CD4-positive, alpha-beta T cell treated with Interleukin-2 at 100 ng/mL for 4 hours (primary cell): ENCODE data around the gene C19orf25.
"Not testable (repeated sequence)": the region's sequence is repeated elsewhere in the genome, so short reads cannot be mapped to it uniquely, and the experiment has no call there.

Experiments used
- DNase-seq: peaks from one replicate; pipeline ENCODE4 v3.0.0-alpha.2; 2020; ENCODE audit warnings: low spot score

The C19orf25 gene

DNA sequence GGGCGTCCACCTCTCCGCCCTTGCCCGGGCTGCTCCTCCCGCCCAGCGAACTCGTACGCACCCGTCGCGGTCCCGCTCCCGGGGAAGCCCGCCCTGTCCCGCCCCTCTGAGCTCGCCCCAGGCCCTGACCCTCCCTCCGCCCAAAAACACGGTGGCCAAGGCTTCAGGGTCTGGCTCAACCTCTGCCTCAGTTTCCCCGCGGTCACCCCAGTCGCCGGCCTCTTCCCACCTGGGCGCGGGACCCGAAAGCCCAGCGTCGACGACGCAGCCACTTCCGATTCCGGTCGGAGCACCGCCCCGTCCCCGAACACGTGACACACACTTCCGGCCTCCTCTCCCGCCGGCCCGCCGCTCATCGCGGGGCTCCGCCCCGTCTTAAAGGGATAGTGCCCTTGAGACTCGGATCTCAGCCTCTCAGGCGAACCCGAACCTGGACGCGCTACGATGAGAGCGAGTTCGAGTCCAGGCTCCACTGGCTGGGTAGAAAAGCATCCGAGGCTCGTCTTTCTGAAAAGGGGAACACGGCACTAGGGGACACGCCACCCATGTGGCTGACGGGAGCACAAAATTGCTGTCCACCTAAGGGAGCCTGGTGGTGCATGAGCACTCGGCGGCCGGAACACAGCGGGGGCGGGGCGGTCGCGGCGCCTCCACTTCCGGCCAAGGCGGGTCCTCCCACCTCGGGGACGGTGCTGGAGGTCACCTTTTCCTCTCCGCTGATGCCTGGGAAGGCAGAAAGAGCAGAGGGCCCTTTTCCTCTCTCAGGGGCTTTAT is at the start of gene C19orf25:
TSS of gene C19orf25 (minus strand) at position 282 of the 774 bp plus-strand sequence. CDS start 312 bp downstream, outside the sequence.
- DNase-seq = peak; percentile 93

DNA sequence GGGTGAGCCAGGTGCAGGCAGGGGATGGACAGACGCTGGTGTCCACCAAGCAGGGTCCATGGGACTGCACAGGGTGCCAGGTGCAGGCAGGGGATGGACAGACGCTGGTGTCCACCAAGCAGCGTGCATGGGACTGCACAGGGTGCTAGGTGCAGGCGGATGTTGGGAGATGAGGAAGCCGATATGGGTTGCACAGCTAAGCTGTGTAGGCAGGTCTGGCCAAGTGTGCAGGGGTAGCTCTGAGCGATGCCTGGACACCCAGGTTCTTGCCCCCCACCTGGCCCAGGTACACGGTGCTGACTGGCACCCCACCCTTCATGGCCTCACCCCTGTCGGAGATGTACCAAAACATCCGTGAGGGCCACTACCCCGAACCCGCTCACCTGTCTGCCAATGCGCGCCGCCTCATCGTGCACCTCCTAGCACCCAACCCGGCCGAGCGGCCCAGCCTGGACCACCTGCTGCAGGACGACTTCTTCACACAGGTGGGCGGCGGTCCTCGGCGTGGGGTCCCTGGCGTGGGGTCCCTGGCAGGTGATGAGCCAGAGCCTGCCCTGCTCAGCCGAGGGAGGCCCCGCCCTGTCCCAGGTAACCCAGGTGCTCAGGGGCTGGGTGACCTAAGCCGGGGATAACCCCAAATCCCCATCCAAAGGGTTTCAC is 48.8 kb upstream of the C19orf25 start:
- no peak for DNase-seq

DNA sequence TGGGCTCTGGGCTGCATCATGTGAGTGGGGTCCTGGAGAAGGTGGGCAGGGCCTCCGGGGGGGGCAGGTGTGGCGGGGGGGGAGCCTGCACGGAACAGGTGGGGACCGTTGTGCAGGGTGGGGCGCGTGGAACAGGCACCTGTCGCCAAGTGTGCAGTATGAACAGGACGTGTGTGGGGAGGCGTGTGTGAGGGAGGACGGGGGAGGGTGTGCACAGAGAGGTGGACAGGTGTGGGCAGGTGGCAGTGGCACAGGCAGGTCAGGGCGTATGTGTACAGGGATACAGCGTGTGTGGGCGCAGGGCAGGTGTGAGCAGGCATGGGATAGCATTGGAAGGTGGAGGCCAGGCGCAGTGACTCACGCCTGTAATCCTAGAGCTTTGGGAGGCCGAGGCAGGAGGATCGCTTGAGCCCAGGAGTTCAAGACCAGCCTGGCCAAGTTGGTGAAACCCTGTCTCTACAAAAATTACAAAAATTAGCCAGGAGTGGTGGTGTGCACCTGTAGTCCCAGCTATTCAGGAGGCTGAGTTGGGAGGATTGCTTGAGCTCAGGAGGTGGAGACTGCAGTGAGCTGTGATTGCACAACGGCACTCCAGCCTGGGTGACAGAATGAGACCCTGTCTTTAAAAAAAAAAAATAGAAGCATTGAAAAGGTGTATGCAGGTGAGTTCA is 48.1 kb upstream of the C19orf25 start:
- no peak for DNase-seq

DNA sequence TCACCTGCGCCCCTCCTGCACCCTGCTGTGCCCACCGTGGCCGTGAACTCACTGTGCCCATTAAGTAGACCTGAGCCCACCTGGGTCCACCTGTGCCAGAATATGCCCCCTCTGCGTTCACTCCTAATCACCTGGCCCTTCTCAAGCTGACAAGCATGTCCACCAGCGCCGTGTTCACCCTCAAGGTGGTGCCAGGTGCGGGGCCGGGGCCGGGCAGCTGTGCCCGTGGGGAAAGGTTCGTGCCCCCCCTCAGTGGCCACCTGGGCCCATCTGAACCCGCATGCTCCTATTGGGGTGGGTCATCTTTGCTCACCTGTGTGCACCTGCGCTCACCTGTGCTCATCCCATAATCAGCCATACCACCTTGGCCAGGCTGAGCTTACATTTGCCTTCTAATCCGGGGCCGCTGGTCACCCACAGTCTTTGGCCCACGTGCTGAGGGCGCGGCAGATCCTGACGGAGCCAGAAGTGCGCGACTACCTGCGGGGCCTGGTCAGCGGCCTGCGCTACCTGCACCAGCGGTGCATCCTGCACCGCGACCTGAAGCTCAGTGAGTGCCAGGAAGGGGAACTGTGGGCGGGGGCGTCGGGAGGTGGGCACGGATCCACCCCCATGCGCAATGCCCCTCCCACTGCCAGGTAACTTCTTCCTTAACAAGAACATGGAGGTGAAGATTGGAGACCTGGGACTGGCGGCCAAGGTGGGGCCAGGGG is 47.2 kb upstream of the C19orf25 start:
- no peak for DNase-seq

DNA sequence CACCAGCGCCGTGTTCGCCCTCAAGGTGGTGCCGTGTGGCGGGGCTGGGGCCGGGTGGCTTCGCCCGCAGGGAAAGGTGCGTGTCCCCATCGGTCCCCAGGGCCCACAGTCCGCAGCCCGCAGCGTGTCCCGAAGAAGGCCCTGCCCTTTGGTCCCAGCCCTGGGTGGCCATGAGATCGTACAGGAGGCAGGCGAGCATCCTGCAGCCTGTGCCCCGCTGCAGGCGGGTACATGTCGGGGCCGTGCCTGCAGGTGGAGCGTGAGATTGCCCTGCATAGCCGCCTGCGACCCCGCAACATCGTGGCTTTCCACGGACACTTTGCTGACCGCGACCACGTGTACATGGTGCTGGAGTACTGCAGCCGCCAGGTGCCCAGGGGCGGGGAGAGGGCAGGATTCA is 46.3 kb upstream of the C19orf25 start:
- DNase-seq = no peak

DNA sequence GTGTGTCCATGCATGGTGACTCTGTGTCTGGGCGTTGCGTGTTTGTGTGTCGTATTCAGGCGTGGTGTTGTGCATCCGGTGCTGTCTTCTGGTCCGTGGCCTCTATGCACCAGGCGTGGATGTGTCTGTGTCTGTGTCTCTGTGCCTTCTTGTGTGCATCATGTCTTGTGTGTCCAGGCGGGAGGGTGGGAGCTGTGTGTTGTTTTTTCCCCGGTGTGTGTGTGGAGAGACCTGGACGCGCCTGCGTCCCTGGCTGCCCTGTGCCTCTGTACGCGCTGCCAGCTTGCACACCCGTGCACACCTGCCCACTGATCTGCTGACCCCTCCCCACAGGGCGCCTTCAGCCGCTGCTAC is 45.9 kb upstream of the C19orf25 start:
- DNase-seq = no peak

DNA sequence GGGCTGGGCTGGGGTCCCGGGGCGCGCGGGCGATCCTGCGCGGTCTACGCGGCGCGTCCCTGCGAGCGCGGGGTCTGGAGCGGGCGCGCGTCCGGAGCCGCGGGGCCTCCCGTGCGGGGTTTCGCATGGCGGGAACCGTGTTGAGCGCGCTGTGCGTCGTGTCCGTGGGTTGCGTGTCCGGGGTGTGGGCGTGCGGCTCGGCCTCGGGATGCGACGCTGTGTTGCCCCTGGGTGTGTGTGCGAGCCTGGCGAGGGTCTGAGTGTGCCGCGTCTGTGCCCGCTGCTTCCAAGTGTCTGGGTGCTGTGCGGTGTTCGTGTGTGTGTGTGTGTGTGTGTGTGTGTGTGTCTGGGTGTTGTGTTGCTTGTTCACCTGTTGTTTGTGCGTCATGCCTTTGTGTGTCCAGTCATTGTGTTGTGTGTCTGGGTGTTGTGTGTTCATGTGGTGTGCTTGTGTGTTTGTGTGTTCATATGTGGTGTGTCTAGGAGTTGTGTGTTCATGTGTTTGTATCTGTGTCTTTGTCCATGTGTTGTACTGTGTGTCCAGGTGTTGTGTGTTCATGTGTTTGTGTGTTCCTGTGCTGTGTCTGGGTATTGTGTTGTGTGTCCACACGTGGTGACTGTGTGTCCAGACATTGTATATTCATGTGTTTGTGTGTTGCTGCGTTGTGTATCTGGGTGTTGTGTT is 45.4 kb upstream of the C19orf25 start:
- no peak for DNase-seq

DNA sequence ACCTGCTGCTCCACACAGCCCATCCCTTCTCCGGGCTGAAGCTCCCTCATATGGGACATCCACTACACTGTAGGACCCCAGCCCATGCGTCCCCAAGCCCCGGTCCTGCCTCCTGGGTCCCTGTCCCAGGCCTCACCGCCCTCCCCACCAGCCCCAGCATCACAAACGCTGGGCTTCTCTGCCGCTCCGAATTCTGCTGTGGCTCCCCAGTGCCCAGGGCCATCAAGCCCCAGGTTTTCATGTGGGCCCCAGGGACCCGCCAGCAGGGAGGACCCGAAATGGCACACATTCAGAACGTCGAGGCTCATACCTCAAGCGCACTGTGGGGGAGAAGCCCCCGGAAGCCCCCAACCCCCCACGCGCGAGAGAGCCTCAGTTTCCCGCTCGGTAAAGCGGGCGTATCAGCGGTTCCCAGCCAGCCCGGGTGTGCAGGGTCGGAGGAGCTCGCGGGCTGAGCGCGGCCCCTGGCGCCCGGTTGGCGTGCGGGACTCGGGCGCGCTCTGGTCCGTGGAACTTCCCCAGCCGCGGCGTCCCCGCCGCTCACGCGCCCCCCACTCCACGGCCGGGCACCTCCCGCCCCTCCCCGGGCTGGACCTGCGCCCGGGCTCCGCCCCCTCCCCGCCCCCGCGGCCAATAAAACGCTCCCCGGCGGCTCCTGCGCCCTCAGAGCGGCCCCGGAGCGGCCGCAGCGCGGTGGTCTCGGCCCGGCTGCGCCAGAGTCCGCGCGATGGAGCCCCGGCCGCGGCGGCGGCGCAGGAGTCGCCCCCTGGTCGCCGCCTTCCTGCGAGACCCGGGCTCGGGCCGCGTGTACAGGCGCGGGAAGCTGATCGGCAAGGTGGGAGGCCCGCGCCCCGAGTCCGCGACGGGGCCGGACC is 44.6 kb upstream of the C19orf25 start, which contains the start of gene PLK5:
TSS of gene PLK5 (plus strand) at position 666 of the 875 bp plus-strand sequence. CDS start 2,920 bp downstream, outside the sequence.
- DNase-seq = no peak

DNA sequence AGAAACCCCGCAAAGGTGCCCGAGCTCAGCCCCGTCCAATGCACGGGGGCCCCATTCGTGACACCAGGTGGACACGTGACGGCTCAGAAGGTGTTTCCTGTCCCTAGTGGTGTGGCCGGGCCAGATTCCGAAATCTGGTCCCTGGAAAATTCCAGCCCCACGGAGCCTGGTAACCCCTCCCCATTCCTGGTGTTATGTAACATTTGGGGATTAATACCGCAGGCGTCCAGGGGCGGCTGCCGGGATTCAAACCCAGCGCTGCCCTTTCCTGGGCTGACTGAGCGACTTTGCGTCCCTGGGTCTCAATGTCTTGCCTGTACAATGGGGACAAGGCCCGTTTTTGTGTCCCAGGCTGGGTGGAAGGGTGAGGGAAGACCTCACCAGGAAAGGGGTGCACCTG is 43.8 kb upstream of the C19orf25 start:
- DNase-seq = no peak

DNA sequence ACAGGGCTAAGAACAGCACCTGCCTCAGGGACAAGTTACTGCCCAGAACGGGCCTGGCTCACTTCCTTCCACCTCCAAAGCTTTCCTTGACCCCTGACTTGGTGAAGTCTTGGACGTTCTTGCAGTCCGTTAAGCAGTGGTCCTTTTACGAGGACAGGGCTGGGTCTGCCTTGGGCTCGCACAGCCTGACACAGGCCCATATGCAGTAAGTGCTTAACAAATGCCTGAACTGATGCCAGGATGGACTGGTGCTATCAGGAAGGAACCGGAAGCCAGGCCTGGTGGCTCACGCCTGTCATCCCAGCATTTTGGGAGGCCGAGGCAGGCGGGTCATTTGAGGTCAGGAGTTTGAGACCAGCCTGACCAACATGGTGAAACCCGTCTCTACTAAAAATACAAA is 43.0 kb upstream of the C19orf25 start:
- no peak for DNase-seq

DNA sequence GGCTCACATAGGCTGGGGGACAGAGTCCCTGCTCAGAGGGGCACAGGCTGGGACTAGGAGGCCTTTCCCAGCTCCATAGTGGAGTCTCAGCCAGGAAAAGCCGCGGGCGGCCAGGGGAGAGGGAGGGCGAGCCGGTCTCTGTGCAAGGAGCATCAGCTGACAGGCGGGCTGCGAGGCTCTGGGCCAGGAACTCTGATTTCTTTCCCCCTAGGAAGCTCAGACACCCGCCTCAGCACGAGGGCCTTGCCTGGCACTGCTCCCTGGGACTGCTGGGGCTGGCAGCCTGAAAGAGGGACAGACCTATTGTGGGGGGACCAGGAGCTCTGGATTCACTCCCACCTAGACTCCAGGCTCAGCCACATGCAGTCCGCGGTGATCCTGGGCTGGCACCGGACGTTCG is 42.6 kb upstream of the C19orf25 start:
- DNase-seq = no peak

DNA sequence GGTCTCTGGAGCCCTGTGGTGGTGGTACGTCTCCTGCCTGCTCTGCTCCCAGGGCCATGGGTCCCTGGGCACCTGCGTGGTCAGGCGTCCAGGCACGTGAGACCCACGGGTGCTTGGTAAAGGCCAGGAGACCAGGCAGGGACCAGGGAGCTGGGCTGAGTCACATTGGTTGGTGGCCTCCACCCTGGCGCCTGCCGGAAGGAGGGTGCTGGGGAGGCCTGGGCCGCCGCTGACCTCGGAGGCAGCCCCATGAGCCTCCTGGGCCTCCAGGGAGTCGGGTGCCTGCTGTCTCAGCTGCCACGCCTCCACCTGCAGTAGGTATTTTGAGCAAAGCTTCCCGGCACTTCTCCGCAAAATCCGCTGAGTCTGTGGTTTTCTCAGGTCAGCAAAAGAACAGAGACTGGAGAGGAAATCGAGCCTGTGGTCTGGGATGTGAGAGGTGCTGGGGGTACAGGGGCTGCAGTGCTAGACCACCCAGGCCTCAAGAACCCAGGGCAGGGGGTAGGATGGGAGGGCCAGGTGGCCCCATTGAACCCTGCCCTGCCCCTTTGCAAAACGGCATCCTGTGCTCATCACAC is 41.3 kb upstream of the C19orf25 start:
- no peak for DNase-seq

DNA sequence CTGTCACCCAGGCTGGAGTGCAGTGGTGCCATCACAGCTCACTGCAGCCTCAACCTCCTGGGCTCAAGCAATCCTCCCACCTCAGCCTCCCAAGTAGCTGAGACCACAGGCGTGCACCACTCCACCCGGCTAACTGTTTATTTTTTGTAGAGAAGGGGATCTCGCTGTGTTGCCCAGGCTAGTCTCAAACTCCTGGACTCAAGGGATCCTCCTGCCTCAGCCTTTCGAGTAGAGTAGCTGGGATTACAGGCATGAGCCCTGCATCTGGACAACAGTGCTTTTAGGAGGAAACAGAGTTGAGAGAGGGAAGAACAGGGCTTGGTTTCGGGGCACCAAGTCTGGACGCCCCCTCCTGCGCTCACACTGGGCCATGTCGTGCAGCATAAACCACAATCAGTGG is 40.8 kb upstream of the C19orf25 start:
- DNase-seq = not testable (repeated sequence)

DNA sequence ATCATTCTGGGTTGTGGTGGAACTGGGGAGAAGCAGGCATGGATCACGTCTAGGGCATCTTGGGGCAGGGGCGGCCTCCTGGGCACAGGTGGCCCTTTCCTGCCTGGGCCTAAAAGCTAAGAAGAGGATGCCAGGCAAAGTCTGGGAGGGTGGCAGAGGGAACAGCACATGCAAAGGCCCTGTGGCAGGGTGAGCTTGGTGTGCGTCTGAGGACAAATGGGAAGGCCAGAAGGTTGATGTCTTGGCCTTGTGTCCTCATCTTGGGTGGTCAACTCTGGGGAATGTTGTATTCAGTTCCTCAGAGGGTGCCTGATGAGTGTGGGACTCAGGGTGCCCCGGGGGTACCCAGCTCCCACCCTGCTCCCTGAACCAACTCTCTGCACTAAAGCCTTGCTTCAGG is 39.5 kb upstream of the C19orf25 start:
- no peak for DNase-seq

DNA sequence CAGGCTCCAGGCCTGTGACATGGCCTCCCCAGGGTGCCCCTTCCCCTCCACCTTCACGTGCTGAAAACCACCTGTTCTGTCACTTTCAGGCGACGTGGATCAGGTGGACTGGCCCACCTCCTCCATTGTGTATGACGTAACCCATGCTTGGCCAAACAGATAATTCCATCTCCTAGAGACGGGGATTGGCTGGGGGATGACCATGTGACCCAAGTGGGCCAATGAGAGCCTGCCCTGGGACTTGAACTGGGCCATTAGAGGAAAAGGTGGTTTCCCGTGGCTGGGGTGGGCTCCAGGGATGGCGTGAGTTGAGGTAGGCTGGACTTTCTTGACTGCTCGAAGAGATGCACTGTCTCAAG is 37.4 kb upstream of the C19orf25 start:
- DNase-seq = no peak

DNA sequence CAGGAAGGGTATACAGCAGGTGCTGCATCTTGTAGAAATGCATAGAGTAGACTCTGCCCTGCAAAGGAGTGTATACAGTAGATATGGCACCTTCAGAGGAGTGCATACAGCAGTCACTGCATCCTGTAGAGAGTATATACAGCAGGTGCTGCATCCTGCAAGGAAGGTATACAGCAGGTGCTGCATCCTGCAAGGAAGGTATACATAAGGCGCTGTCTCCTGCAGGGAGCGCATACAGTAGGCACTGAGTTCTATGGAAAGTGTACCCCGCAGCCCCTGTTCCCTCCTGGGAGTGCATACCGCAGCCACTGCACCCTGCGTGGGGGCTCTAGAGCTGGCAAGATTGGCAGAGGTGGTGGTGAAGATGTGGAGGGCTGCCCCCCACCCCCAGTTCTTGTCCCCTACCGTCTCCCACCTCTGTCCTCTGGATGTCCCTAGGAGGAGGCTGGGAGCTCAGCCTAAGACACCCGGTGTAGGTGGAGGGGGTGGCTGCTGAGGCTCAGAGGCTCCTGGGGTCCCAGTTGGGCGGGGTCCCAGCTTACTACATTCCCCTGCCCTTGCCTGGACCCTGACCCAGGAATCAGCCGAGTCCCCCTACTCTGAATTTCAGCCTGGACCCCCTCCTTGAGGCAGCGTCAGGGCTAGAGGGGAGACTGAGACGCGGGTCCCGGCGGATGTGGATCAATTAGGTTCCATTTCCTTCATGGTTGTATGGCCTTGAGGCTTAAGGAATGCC is 36.1 kb upstream of the C19orf25 start:
- no peak for DNase-seq

DNA sequence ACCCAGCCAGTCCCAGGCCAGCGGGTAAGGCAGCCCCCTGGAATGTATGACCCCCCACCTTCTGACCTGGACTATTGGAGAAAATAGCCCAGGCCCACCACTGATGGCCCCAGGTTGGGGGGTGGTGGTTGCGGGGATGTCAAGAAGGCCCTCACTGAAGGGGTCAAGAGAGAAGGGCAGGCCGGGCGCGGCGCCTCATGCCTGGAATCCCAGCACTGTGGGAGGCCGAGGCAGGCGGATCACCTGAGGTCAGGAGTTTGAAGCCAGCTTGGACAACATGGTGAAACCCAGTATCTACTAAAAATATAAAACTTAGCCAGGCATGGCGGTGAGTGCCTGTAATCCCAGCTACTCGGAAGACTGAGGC is 35.3 kb upstream of the C19orf25 start:
- DNase-seq = no peak

DNA sequence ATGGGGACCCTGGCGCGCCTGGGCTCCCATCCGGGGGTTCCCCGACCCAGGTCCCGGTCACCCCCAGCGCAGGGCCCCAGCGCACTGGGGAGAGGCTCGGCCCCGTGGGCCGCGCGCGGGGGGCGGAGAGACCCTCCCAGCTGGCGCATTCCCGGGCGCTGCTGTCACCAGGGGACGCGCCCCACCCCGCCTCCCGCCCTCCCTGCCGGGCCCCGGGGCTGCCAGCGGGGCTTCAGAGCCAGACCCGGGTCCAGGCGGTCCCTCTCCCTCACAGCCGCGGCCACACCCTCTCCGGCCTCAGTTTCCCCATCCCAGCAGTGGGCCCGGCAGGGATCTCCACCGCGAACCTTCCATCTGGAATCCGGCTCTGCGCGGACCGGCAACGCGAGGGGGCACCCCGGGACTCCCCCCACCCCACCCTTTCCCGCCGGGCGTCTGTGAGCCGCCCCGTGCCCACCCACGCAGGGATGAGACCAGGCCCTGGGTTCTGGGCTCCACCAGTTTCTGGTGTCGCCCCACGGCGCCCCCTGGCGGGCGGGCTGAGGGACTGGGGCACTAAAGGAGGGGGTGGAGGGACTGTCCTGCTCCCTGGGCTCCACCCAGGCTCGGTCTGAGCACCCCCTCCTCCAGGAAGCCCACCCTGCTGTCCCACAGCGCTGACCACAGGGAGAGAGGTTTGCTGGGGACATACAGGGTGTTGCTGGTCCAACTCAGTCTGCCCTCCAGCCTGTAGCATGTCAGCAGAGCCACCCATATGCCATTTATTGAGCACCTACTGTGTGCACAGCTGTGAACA is 34.7 kb upstream of the C19orf25 start:
- DNase-seq = peak; percentile 63
